ENCODE data around the gene SLC43A2.

Gene SLC43A2

GRCh38 chr17:1623057-1623630 is 5.5 kb downstream of the SLC43A2 start:
- no peak for DNase-seq (ENCODE audit: low spot score)

GRCh38 chr17:1621273-1621954 is 7.2 kb downstream of the SLC43A2 start:
- no peak for DNase-seq (ENCODE audit: low spot score)

GRCh38 chr17:1620486-1620885 is 8.1 kb downstream of the SLC43A2 start:
- DNase-seq (ENCODE audit: low spot score), result no peak

GRCh38 chr17:1617620-1618174 is 10.9 kb downstream of the SLC43A2 start:
- no peak for DNase-seq (ENCODE audit: low spot score)

- no peak for DNase-seq (ENCODE audit: low spot score)
Observed at GRCh38 chr17:1616101-1616500, 12.5 kb downstream of the SLC43A2 start.

GRCh38 chr17:1612400-1612799 is 16.2 kb downstream of the SLC43A2 start:
- DNase-seq (ENCODE audit: low spot score), result no peak

GRCh38 chr17:1611715-1612114 is 16.9 kb downstream of the SLC43A2 start:
- no peak for DNase-seq (ENCODE audit: low spot score)

- DNase-seq (ENCODE audit: low spot score), result no peak
Observed at GRCh38 chr17:1608676-1609075, 20.0 kb downstream of the SLC43A2 start.

- no peak for DNase-seq (ENCODE audit: low spot score)
Observed at GRCh38 chr17:1607971-1608320, 20.7 kb downstream of the SLC43A2 start.

GRCh38 chr17:1606352-1606985 is 22.2 kb downstream of the SLC43A2 start:
- no peak for DNase-seq (ENCODE audit: low spot score)

- DNase-seq (ENCODE audit: low spot score), result no peak
Observed at GRCh38 chr17:1605681-1606351, 22.8 kb downstream of the SLC43A2 start.

- DNase-seq (ENCODE audit: low spot score), result no peak
Observed at GRCh38 chr17:1604831-1605528, 23.7 kb downstream of the SLC43A2 start.

GRCh38 chr17:1601571-1601970 is 27.1 kb downstream of the SLC43A2 start:
- DNase-seq (ENCODE audit: low spot score), result no peak

- DNase-seq (ENCODE audit: low spot score), result no peak
Observed at GRCh38 chr17:1598399-1599095, 30.1 kb downstream of the SLC43A2 start.

- no peak for DNase-seq (ENCODE audit: low spot score)
Observed at GRCh38 chr17:1597861-1598342, 30.7 kb downstream of the SLC43A2 start.

- no peak for DNase-seq (ENCODE audit: low spot score)
Observed at GRCh38 chr17:1593630-1593931, 35.1 kb downstream of the SLC43A2 start.

GRCh38 chr17:1592751-1593629 is 35.6 kb downstream of the SLC43A2 start:
- DNase-seq (ENCODE audit: low spot score), result no peak

GRCh38 chr17:1591474-1592090 is 37.1 kb downstream of the SLC43A2 start:
- DNase-seq (ENCODE audit: low spot score), result no peak

GRCh38 chr17:1590747-1591473 is 37.7 kb downstream of the SLC43A2 start:
- no peak for DNase-seq (ENCODE audit: low spot score)

All from D341Med (cell line).